OCI-LY1 (cell line): ENCODE measurements around the gene NHLRC3.

ENCODE experiments used
- H2AFZ ChIP-seq: fragments of 200-600 bp; sonication (generic), shearing (Covaris generic); 2 replicates; pipeline ENCODE4 v1.6.0; 2014; ENCODE audit warnings: antibody characterized with exemption, mild to moderate bottlenecking, low read length
- H3F3A ChIP-seq: fragments of 200-600 bp; sonication (generic), shearing (Covaris generic); 2 replicates; pipeline ENCODE4 v1.6.0; 2014; ENCODE audit warnings: mild to moderate bottlenecking, antibody characterized with exemption, low read length, moderate library complexity; ENCODE audit not compliant: insufficient read depth
- H3K27ac ChIP-seq: fragments of 200-600 bp; sonication (generic); 2 replicates; pipeline ENCODE4 v1.5.1; 2014; ENCODE audit warnings: low read length, mixed run types, mild to moderate bottlenecking, low read depth; ENCODE audit not compliant: poor library complexity, severe bottlenecking
- H3K27me3 ChIP-seq: fragments of 200-600 bp; sonication (generic); 2 replicates; pipeline ENCODE4 v1.6.0; 2014; ENCODE audit warnings: antibody characterized with exemption, mild to moderate bottlenecking, low read length, moderate library complexity; ENCODE audit not compliant: insufficient read depth
- H3K36me3 ChIP-seq: fragments of 200-600 bp; sonication (generic); 2 replicates; pipeline ENCODE4 v1.6.1; 2014; ENCODE audit warnings: mild to moderate bottlenecking, antibody characterized with exemption, low read length, moderate library complexity, mixed read lengths; ENCODE audit not compliant: insufficient read depth
- H3K4me1 ChIP-seq: fragments of 200-600 bp; sonication (generic); 2 replicates; pipeline ENCODE4 v1.5.1; 2014; ENCODE audit warnings: mild to moderate bottlenecking, low read length, moderate library complexity; ENCODE audit not compliant: insufficient read depth, severe bottlenecking
- H3K4me2 ChIP-seq: fragments of 200-600 bp; sonication (generic), shearing (Covaris generic); 2 replicates; pipeline ENCODE4 v1.6.1; 2014; ENCODE audit warnings: low read length
- H3K4me3 ChIP-seq: fragments of 200-600 bp; sonication (generic); 2 replicates; pipeline ENCODE4 v1.5.1; 2014; ENCODE audit warnings: low read length, low read depth, mild to moderate bottlenecking, mixed read lengths; ENCODE audit not compliant: poor library complexity, severe bottlenecking
- H3K79me2 ChIP-seq: fragments of 200-600 bp; shearing (Covaris generic); 2 replicates; pipeline ENCODE4 v1.6.1; 2016; ENCODE audit warnings: mixed run types, low read length, mixed read lengths; ENCODE audit not compliant: insufficient read depth
- H3K9ac ChIP-seq: fragments of 200-600 bp; sonication (generic), shearing (Covaris generic); 2 replicates; pipeline ENCODE4 v1.6.1; 2014; ENCODE audit warnings: mild to moderate bottlenecking, low read length, mixed read lengths
- H3K9me2 ChIP-seq: fragments of 200-600 bp; sonication (generic), shearing (Covaris generic); 2 replicates; pipeline ENCODE4 v1.6.1; 2014; ENCODE audit warnings: low read depth, mild to moderate bottlenecking, low read length, mixed read lengths
- H3K9me3 ChIP-seq: fragments of 200-600 bp; shearing (Covaris generic); 2 replicates; pipeline ENCODE4 v1.6.1; 2014; ENCODE audit warnings: low read length, mixed read lengths
- H4K20me1 ChIP-seq: fragments of 200-600 bp; sonication (generic), shearing (Covaris generic); 2 replicates; pipeline ENCODE4 v1.6.0; 2016; ENCODE audit warnings: mild to moderate bottlenecking, low read length; ENCODE audit not compliant: insufficient read depth
- EZH2 ChIP-seq: fragments of 200-600 bp; sonication (generic), shearing (Covaris generic); IDR thresholded peaks from 2 replicates; pipeline ENCODE4 v1.8.0; 2017; ENCODE audit warnings: borderline replicate concordance, mixed run types, mild to moderate bottlenecking, antibody characterized with exemption, low read length, moderate library complexity, mixed read lengths
- TF ChIP-seq, protein P1 (sequence below): fragments of 200-600 bp; sonication (generic), shearing (Covaris generic); IDR thresholded peaks from 2 replicates; pipeline ENCODE4 v1.5.1; 2017; ENCODE audit warnings: mild to moderate bottlenecking, antibody characterized with exemption, low read length, moderate library complexity, mixed read lengths

NHLRC3 gene

GRCh38 chr13:39051157-39051556 is 12.9 kb downstream of the NHLRC3 start:
- H3K79me2 ChIP-seq = no peaks in the 10 kb centered on the region
- no peaks in the 10 kb centered on the region for H3K9me2 ChIP-seq
- no peak overlapping the region for H2AFZ ChIP-seq
- no peaks in the 10 kb centered on the region for H3F3A ChIP-seq
- H3K9ac ChIP-seq = no peak overlapping the region
- H4K20me1 ChIP-seq = no peaks in the 10 kb centered on the region
- H3K4me3 ChIP-seq = no peak overlapping the region
- H3K36me3 ChIP-seq = no peaks in the 10 kb centered on the region
- H3K27ac ChIP-seq = no peak overlapping the region
- H3K9me3 ChIP-seq = no peaks in the 10 kb centered on the region
- no peaks in the 10 kb centered on the region for H3K27me3 ChIP-seq
- TF ChIP-seq, protein P1, sequence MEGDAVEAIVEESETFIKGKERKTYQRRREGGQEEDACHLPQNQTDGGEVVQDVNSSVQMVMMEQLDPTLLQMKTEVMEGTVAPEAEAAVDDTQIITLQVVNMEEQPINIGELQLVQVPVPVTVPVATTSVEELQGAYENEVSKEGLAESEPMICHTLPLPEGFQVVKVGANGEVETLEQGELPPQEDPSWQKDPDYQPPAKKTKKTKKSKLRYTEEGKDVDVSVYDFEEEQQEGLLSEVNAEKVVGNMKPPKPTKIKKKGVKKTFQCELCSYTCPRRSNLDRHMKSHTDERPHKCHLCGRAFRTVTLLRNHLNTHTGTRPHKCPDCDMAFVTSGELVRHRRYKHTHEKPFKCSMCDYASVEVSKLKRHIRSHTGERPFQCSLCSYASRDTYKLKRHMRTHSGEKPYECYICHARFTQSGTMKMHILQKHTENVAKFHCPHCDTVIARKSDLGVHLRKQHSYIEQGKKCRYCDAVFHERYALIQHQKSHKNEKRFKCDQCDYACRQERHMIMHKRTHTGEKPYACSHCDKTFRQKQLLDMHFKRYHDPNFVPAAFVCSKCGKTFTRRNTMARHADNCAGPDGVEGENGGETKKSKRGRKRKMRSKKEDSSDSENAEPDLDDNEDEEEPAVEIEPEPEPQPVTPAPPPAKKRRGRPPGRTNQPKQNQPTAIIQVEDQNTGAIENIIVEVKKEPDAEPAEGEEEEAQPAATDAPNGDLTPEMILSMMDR = peak; percentile 55
- TF ChIP-seq EZH2 = no peak
- H3K4me2 ChIP-seq = no peak overlapping the region
- no peaks in the 10 kb centered on the region for H3K4me1 ChIP-seq

DNA sequence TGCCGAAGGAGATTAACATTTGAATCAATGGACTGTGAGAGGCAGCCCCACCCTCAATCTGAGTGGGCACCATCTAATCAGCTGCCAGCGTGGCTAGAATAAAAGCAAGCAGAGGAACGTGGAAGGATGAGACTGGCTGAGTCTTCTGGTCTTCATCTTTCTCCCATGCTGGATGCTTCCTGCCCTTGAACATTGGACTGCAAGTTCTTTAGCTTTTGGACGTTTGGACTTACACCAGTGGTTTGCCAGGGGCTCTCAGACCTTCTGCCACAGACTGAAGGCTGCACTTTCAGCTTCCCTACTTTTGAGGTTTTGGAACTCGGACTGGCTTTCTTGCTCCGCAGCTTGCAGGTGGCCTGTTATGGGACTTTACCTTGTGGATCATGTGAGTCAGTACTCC is 14.7 kb downstream of the NHLRC3 start:
- Histone ChIP-seq H3K27me3 (no peaks in the 10 kb centered on the region), H3K27ac (no peak overlapping the region), H2AFZ (no peak overlapping the region), H3K79me2 (no peaks in the 10 kb centered on the region), H3K9ac (no peak overlapping the region), H3K9me2 (no peaks in the 10 kb centered on the region), H3F3A (no peaks in the 10 kb centered on the region), H3K4me3 (no peak overlapping the region), H3K4me2 (no peak overlapping the region), H3K4me1 (no peaks in the 10 kb centered on the region), H3K36me3 (no peaks in the 10 kb centered on the region), H4K20me1 (no peaks in the 10 kb centered on the region), H3K9me3 (no peaks in the 10 kb centered on the region)
- TF ChIP-seq, protein P1 = no peak
- no peak for TF ChIP-seq EZH2

DNA sequence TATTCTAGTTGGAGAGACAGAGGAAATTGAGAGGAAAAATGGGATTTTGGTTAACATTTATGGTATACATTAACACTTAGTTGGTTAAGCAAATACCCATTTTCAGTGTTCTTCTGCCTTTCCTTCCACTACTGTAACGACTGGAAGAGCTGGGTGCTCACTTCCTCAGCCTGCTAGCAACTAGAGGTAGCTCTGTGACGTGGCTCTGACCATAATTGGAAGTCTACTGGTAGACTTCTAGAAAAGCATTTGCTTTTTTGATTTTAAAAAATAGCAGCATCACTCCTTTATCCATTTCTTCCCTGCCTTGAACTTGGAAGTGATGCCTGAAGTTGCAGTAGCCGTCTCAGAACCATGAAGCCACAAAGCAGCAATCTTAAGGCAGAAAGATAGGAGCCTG is 15.9 kb downstream of the NHLRC3 start:
- TF ChIP-seq EZH2 = no peak
- TF ChIP-seq, protein P1 = no peak

More for the DNA sequence above, 15.9 kb downstream of the NHLRC3 start:
- H3K4me3 ChIP-seq = no peak overlapping the region
- no peak overlapping the region for H2AFZ ChIP-seq
- no peak overlapping the region for H3K4me2 ChIP-seq
- no peaks in the 10 kb centered on the region for H3F3A ChIP-seq
- no peaks in the 10 kb centered on the region for H3K9me3 ChIP-seq
- no peaks in the 10 kb centered on the region for H3K4me1 ChIP-seq
- no peak overlapping the region for H3K27ac ChIP-seq
- H3K79me2 ChIP-seq = no peaks in the 10 kb centered on the region
- no peaks in the 10 kb centered on the region for H3K36me3 ChIP-seq
- no peaks in the 10 kb centered on the region for H3K9me2 ChIP-seq
- no peak overlapping the region for H3K9ac ChIP-seq
- H4K20me1 ChIP-seq = no peaks in the 10 kb centered on the region
- H3K27me3 ChIP-seq = no peaks in the 10 kb centered on the region
